ENCODE data around the gene DLGAP1.
"Not testable (repeated sequence)": the region's sequence is repeated elsewhere in the genome, so short reads cannot be mapped to it uniquely, and the experiment has no call there.

DNA sequence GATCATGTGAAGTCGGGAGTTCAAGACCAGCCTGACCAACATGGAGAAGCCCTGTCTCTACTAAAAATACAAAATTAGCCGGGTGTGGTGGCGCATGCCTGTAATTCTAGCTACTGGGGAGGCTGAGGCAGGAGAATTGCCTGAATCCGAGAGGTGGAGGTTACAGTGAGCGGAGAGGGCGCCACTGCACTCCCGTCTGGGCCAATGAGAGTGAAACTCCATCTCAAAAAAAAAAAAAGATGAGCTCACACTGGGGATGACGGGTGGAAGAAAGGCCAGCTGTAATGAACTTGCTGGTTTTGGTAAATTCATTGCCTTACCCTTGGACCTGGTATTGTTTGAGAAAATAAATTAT, 847.0 kb downstream of the DLGAP1 start:
- TF ChIP-seq CTCF (IDR thresholded peaks at IDR 0.05); ZFX (IDR thresholded peaks at IDR 0.05; ENCODE audit: borderline replicate concordance): not testable (repeated sequence)
